PFSK-1 (cell line): Measurements from ENCODE around the gene RIT2.

Experiments
- REST ChIP-seq, 2 experiments: IDR thresholded peaks; 2 replicates each; pipeline versions ENCODE4 v1.6.1 to v1.8.0; 2011 to 2012; ENCODE audit warnings: low read depth in 2 of 2, low read length in 2 of 2, control low read depth in 1 of 2, inconsistent platforms in 1 of 2, mild to moderate bottlenecking in 1 of 2, moderate library complexity in 1 of 2; ENCODE audit not compliant: insufficient read depth in 1 of 2
- SIN3A ChIP-seq: IDR thresholded peaks from 2 replicates; pipeline ENCODE4 v1.6.1; 2012; ENCODE audit warnings: mild to moderate bottlenecking, low read length, moderate library complexity, borderline replicate concordance; ENCODE audit not compliant: insufficient read depth

GRCh38 chr18:42778024-42778423 is 337.5 kb downstream of the RIT2 start:
- TF ChIP-seq REST (IDR thresholded peaks at IDR 0.05; ENCODE audit: insufficient read depth in 1 of 2, low read depth in 2 of 2, low read length in 2 of 2) = no peak
- TF ChIP-seq SIN3A = no peak
